ENCODE results near the gene PTGES3.

Gene PTGES3

GRCh38 chr12:56645717-56646446 is 42.2 kb downstream of the PTGES3 start, which contains the start of gene ATP5F1B:
TSS of gene ATP5F1B (minus strand) at chr12:56645984. CDS start at chr12:56645963, 21 bp downstream.
- H3K36me3 ChIP-seq (ENCODE audit: control insufficient read depth in 4 of 4, insufficient read depth in 4 of 4, low read length in 3 of 4) = peaks cover 8 to 39% (median 22%) of the 10 kb centered on the region in 4 experiments
- H3K4me3 ChIP-seq (ENCODE audit: control insufficient read depth in 1 of 7, extremely low read depth in 1 of 7, insufficient read depth in 4 of 7, low read depth in 2 of 7, low read length in 6 of 7) = peak within 1 kb of the TSS; percentile 88 to 100 (median 97)
- 0% methylated on average over 32 of the region's 39 CpGs for WGBS (ENCODE audit: insufficient coverage)
- H3K4me1 ChIP-seq (ENCODE audit: control extremely low read depth in 1 of 4, control insufficient read depth in 4 of 4, insufficient read depth in 4 of 4, low read length in 3 of 4) = peaks cover 13 to 26% (median 22%) of the 10 kb centered on the region in 4 experiments
- POLR2A ChIA-PET = interaction anchor here (1.1 to 2.4 kb wide), 4 partner anchors 9 to 17 kb away, joined by 3 to 10 read pairs (median 4); no protein-coding TSS in a partner anchor
- CTCF ChIA-PET = interaction anchor here (1.2 to 1.7 kb wide), 3 partner anchors 10 to 45 kb away, joined by 3 to 10 read pairs (median 3); no protein-coding TSS in a partner anchor
- peak; percentile 99 to 100 (median 100) for DNase-seq
- no peaks in the 10 kb centered on the region for H3K27me3 ChIP-seq (replicated peaks in 2 of 5; ENCODE audit: control insufficient read depth in 4 of 5, insufficient read depth in 5 of 5, low read length in 4 of 5)
- H3K9me3 ChIP-seq (ENCODE audit: control extremely low read depth in 1 of 5, control insufficient read depth in 4 of 5, insufficient read depth in 2 of 5, low read depth in 1 of 5, low read length in 4 of 5) = no peaks in the 10 kb centered on the region
- peak within 1 kb of the TSS; percentile 95 to 97 for H3K27ac ChIP-seq (ENCODE audit: insufficient read depth in 1 of 2, low read depth in 1 of 2, low read length in 2 of 2, poor library complexity in 1 of 2, severe bottlenecking in 2 of 2)

- WGBS (ENCODE audit: insufficient coverage) = 2% methylated on average over 24 of the region's 29 CpGs
- H3K27me3 ChIP-seq (replicated peaks in 2 of 5; ENCODE audit: control insufficient read depth in 4 of 5, insufficient read depth in 5 of 5, low read length in 4 of 5) = no peaks in the 10 kb centered on the region
- no peaks in the 10 kb centered on the region for H3K9me3 ChIP-seq (ENCODE audit: control extremely low read depth in 1 of 5, control insufficient read depth in 4 of 5, insufficient read depth in 2 of 5, low read depth in 1 of 5, low read length in 4 of 5)
- H3K27ac ChIP-seq (ENCODE audit: insufficient read depth in 1 of 2, low read depth in 1 of 2, low read length in 2 of 2, poor library complexity in 1 of 2, severe bottlenecking in 2 of 2) = peak overlapping the region; percentile 95 to 97
- ChIA-PET CTCF (interaction anchor here (1.3 to 1.7 kb wide), 2 partner anchors 9 to 45 kb away, joined by 3 to 10 read pairs; no protein-coding TSS in a partner anchor), POLR2A (interaction anchor here (1.1 to 2.4 kb wide), 4 partner anchors 8 to 17 kb away, joined by 3 to 10 read pairs (median 4); no protein-coding TSS in a partner anchor)
- peak overlapping the region; percentile 88 to 100 (median 97) for H3K4me3 ChIP-seq (ENCODE audit: control insufficient read depth in 1 of 7, extremely low read depth in 1 of 7, insufficient read depth in 4 of 7, low read depth in 2 of 7, low read length in 6 of 7)
- peaks cover 8 to 45% (median 25%) of the 10 kb centered on the region in 4 experiments for H3K36me3 ChIP-seq (ENCODE audit: control insufficient read depth in 4 of 4, insufficient read depth in 4 of 4, low read length in 3 of 4)
- peaks cover 13 to 26% (median 22%) of the 10 kb centered on the region in 4 experiments for H3K4me1 ChIP-seq (ENCODE audit: control extremely low read depth in 1 of 4, control insufficient read depth in 4 of 4, insufficient read depth in 4 of 4, low read length in 3 of 4)
- no peak for DNase-seq
These were observed 42.8 kb downstream of the PTGES3 start for GRCh38 chr12:56645201-56645716.

- POLR2A ChIA-PET = interaction anchor here (1.1 to 2.4 kb wide), 2 partner anchors 8 to 10 kb away, joined by 4 to 10 read pairs; no protein-coding TSS in a partner anchor
- H3K4me3 ChIP-seq (ENCODE audit: control insufficient read depth in 1 of 7, extremely low read depth in 1 of 7, insufficient read depth in 4 of 7, low read depth in 2 of 7, low read length in 6 of 7) = peak overlapping the region in 6 of 7 experiments; percentile 88 to 100 (median 96)
- H3K36me3 ChIP-seq (ENCODE audit: control insufficient read depth in 4 of 4, insufficient read depth in 4 of 4, low read length in 3 of 4) = peaks cover 13 to 50% (median 28%) of the 10 kb centered on the region in 4 experiments
- H3K27ac ChIP-seq (ENCODE audit: insufficient read depth in 1 of 2, low read depth in 1 of 2, low read length in 2 of 2, poor library complexity in 1 of 2, severe bottlenecking in 2 of 2) = peak overlapping the region; percentile 95 to 97
- WGBS (ENCODE audit: insufficient coverage) = 66% methylated on average over 4 of the region's 4 CpGs
- peaks cover 13 to 26% (median 22%) of the 10 kb centered on the region in 4 experiments for H3K4me1 ChIP-seq (ENCODE audit: control extremely low read depth in 1 of 4, control insufficient read depth in 4 of 4, insufficient read depth in 4 of 4, low read length in 3 of 4)
- H3K9me3 ChIP-seq (ENCODE audit: control extremely low read depth in 1 of 5, control insufficient read depth in 4 of 5, insufficient read depth in 2 of 5, low read depth in 1 of 5, low read length in 4 of 5) = no peaks in the 10 kb centered on the region
- CTCF ChIA-PET = interaction anchor here (1.3 to 1.7 kb wide), 2 partner anchors 8 to 44 kb away, joined by 3 to 10 read pairs; no protein-coding TSS in a partner anchor
- DNase-seq = no peak
- H3K27me3 ChIP-seq (replicated peaks in 2 of 5; ENCODE audit: control insufficient read depth in 4 of 5, insufficient read depth in 5 of 5, low read length in 4 of 5) = no peaks in the 10 kb centered on the region
These were observed 43.4 kb downstream of the PTGES3 start for GRCh38 chr12:56644654-56645053.

- CTCF ChIA-PET = no interaction called here
- no peak overlapping the region for H3K27ac ChIP-seq (ENCODE audit: insufficient read depth in 1 of 2, low read depth in 1 of 2, low read length in 2 of 2, poor library complexity in 1 of 2, severe bottlenecking in 2 of 2)
- no peak for DNase-seq
- POLR2A ChIA-PET = no interaction called here
- no peaks in the 10 kb centered on the region for H3K9me3 ChIP-seq (ENCODE audit: control extremely low read depth in 1 of 5, control insufficient read depth in 4 of 5, insufficient read depth in 2 of 5, low read depth in 1 of 5, low read length in 4 of 5)
- H3K27me3 ChIP-seq (replicated peaks in 2 of 5; ENCODE audit: control insufficient read depth in 4 of 5, insufficient read depth in 5 of 5, low read length in 4 of 5) = no peaks in the 10 kb centered on the region
- H3K36me3 ChIP-seq (ENCODE audit: control insufficient read depth in 4 of 4, insufficient read depth in 4 of 4, low read length in 3 of 4) = peaks cover 27 to 74% (median 46%) of the 10 kb centered on the region in 4 experiments
- H3K4me3 ChIP-seq (ENCODE audit: control insufficient read depth in 1 of 7, extremely low read depth in 1 of 7, insufficient read depth in 4 of 7, low read depth in 2 of 7, low read length in 6 of 7) = no peak overlapping the region
- 100% methylated on average over 1 of the region's 6 CpGs for WGBS (ENCODE audit: insufficient coverage)
- H3K4me1 ChIP-seq (ENCODE audit: control extremely low read depth in 1 of 4, control insufficient read depth in 4 of 4, insufficient read depth in 4 of 4, low read length in 3 of 4) = peaks cover 14 to 41% (median 27%) of the 10 kb centered on the region in 4 experiments
These were observed 46.9 kb downstream of the PTGES3 start for GRCh38 chr12:56641219-56641618.

GRCh38 chr12:56637621-56638020 is 50.5 kb downstream of the PTGES3 start:
- Histone ChIP-seq H3K36me3 (ENCODE audit: control insufficient read depth in 4 of 4, insufficient read depth in 4 of 4, low read length in 3 of 4) (peaks cover 19 to 50% (median 34%) of the 10 kb centered on the region in 4 experiments), H3K27me3 (replicated peaks in 2 of 5; ENCODE audit: control insufficient read depth in 4 of 5, insufficient read depth in 5 of 5, low read length in 4 of 5) (no peaks in the 10 kb centered on the region), H3K9me3 (ENCODE audit: control extremely low read depth in 1 of 5, control insufficient read depth in 4 of 5, insufficient read depth in 2 of 5, low read depth in 1 of 5, low read length in 4 of 5) (no peaks in the 10 kb centered on the region), H3K4me1 (ENCODE audit: control extremely low read depth in 1 of 4, control insufficient read depth in 4 of 4, insufficient read depth in 4 of 4, low read length in 3 of 4) (peaks cover 9 to 54% (median 41%) of the 10 kb centered on the region in 4 experiments), H3K4me3 (ENCODE audit: control insufficient read depth in 1 of 7, extremely low read depth in 1 of 7, insufficient read depth in 4 of 7, low read depth in 2 of 7, low read length in 6 of 7) (no peak overlapping the region), H3K27ac (ENCODE audit: insufficient read depth in 1 of 2, low read depth in 1 of 2, low read length in 2 of 2, poor library complexity in 1 of 2, severe bottlenecking in 2 of 2) (peak overlapping the region; percentile 13 to 55)
- DNase-seq = no peak
- WGBS (ENCODE audit: insufficient coverage) = no CpG with 5 or more reads among the region's 2 CpGs
- POLR2A ChIA-PET = no interaction called here
- CTCF ChIA-PET = interaction anchor here (1.5 to 3.4 kb wide), 3 partner anchors 9 to 47 kb away, joined by 3 to 20 read pairs (median 9); no protein-coding TSS in a partner anchor

- Histone ChIP-seq H3K27me3 (replicated peaks in 2 of 5; ENCODE audit: control insufficient read depth in 4 of 5, insufficient read depth in 5 of 5, low read length in 4 of 5) (no peaks in the 10 kb centered on the region), H3K9me3 (ENCODE audit: control extremely low read depth in 1 of 5, control insufficient read depth in 4 of 5, insufficient read depth in 2 of 5, low read depth in 1 of 5, low read length in 4 of 5) (no peaks in the 10 kb centered on the region), H3K4me3 (ENCODE audit: control insufficient read depth in 1 of 7, extremely low read depth in 1 of 7, insufficient read depth in 4 of 7, low read depth in 2 of 7, low read length in 6 of 7) (peak overlapping the region; percentile 44 to 95 (median 84)), H3K36me3 (ENCODE audit: control insufficient read depth in 4 of 4, insufficient read depth in 4 of 4, low read length in 3 of 4) (peaks cover 16 to 43% (median 31%) of the 10 kb centered on the region in 4 experiments), H3K27ac (ENCODE audit: insufficient read depth in 1 of 2, low read depth in 1 of 2, low read length in 2 of 2, poor library complexity in 1 of 2, severe bottlenecking in 2 of 2) (peak overlapping the region; percentile 81 to 89), H3K4me1 (ENCODE audit: control extremely low read depth in 1 of 4, control insufficient read depth in 4 of 4, insufficient read depth in 4 of 4, low read length in 3 of 4) (peaks cover 13 to 61% (median 48%) of the 10 kb centered on the region in 4 experiments)
- ChIA-PET POLR2A (interaction anchor here (0.5 to 1.4 kb wide), 7 partner anchors 9 to 442 kb away, joined by 3 to 10 read pairs (median 3); partner anchors contain the start of genes ATP5F1B and NACA), CTCF (interaction anchor here (0.7 to 19.7 kb wide), 32 partner anchors 8 to 168 kb away, joined by 3 to 316 read pairs (median 5); partner anchors contain the start of genes ATP5F1B, NACA and SPRYD4)
- DNase-seq = peak; percentile 99 to 100 (median 99)
- 5% methylated on average over 8 of the region's 12 CpGs for WGBS (ENCODE audit: insufficient coverage)
These were observed 51.2 kb downstream of the PTGES3 start for GRCh38 chr12:56636675-56637540.

All from common myeloid progenitor, CD34-positive (primary cell).